Stimulated activated CD8-positive, alpha-beta memory T cell treated with anti-CD3 and anti-CD28 coated beads, Interleukin-2, amount 100 ng/mL, for 48 hours (primary cell): Measurements from ENCODE around the gene PRDM4.

ENCODE experiments used
- DNase-seq, 2 donors: peaks; one replicate each; pipeline ENCODE4 v3.0.0-alpha.2; 2020; ENCODE audit warnings: low read depth in 2 of 2

The PRDM4 gene, protein sequence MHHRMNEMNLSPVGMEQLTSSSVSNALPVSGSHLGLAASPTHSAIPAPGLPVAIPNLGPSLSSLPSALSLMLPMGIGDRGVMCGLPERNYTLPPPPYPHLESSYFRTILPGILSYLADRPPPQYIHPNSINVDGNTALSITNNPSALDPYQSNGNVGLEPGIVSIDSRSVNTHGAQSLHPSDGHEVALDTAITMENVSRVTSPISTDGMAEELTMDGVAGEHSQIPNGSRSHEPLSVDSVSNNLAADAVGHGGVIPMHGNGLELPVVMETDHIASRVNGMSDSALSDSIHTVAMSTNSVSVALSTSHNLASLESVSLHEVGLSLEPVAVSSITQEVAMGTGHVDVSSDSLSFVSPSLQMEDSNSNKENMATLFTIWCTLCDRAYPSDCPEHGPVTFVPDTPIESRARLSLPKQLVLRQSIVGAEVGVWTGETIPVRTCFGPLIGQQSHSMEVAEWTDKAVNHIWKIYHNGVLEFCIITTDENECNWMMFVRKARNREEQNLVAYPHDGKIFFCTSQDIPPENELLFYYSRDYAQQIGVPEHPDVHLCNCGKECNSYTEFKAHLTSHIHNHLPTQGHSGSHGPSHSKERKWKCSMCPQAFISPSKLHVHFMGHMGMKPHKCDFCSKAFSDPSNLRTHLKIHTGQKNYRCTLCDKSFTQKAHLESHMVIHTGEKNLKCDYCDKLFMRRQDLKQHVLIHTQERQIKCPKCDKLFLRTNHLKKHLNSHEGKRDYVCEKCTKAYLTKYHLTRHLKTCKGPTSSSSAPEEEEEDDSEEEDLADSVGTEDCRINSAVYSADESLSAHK

DNA sequence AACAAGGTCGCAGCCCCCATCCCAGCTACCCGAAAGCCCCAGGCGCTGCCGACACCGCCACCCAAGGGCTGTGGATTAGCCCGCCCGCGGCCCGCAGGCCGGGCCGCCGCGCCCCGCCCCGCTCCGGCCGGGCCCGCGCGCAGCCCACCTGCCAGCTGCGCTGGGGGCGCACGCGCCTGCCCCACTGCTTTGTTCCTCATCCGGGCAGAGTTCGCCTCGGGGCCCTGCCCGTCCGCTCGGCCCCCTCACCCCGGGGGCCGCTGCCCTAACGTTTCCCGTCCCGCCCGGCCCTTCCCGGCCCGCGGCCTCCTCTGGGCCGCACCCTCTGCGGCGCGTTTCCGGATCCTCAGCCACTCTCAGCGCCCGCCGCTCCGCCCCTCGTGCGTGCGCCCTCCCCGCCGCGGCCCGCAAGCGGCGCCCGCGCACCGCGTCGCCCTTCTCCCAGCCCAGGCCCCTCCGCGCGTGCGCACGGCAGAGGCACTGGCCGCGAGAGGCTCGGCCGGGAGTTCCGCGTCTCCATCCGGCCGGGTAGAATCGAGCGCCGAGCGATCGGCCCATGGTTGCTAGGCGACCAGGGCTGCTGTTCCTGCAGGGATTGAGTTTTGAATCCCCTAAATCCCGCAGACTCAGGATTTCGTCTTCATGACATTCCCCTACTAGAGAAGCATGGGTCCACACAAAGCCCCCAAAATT lies at the start of gene PRDM4:
TSS of gene PRDM4 (minus strand) at position 329 of the 693 bp plus-strand sequence. CDS start 622 bp downstream, outside the sequence.
- peak; percentile 81 to 85 for DNase-seq

DNA sequence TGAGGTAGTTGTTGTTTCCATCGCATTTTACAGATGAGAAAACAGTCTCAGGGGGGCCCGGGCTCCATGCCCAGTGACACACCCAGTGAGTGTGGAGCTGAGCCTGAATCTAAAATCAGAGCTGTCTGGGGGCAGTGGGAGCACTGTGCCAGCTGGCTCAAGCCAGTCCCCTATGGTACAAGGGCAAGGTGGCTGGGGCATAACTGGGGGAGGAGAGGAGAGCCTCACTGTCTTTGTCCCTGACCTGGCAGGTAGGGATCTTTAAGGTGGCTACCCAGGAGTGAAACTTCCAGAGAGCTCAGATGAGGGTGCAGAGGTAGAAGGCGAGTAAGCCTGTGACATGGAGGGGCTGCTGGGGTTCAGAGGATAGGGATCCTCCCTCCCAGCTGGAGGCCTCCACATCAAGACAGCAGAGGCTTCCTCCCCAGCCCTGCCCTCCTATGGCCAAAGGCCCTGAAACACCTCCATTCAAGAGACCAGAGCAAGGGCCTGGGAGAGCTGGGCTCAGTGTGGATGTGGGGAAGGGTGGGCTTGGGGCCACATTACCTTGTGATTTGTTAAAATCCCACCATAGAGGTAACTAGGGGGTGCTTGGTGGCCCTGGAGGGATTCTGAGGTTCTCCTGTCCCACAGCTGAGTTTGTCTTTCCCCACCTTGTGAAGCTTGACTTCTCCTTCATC lies 46.7 kb upstream of the PRDM4 start:
- no peak for DNase-seq

DNA sequence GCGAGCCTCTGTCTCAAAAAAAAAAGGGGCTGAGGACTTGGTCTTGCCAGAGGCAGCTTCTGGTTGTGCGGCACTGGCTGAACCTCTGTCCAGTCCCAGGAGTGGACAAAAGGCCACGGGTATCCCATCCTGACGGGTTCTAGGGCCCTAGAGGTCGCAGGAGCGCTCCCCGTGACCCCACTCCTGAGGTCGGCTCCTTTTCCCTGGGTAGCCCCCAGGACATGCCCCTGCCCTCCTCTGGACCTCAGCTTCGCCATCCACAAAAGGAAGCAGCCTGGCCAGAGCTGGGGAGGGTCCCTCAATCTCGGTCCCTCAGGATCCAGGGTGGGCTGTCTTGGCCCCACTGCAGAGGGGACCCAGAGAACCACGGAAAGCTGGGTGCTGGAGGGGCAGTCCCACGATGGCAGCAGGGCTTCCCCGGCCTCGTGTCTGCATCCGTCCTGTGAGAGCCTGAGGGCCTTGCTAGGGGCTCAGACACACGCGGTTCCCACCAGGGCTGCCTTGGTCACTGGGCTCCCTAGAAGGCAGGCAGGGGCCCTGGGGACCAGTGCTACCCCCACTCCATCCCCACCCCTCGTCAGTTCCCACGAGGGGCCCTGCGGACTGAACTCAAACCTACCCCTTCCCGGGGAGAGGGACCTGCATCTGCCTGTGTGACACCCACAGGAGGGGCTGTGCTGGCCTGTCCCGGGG lies 44.7 kb upstream of the PRDM4 start:
- no peak for DNase-seq

DNA sequence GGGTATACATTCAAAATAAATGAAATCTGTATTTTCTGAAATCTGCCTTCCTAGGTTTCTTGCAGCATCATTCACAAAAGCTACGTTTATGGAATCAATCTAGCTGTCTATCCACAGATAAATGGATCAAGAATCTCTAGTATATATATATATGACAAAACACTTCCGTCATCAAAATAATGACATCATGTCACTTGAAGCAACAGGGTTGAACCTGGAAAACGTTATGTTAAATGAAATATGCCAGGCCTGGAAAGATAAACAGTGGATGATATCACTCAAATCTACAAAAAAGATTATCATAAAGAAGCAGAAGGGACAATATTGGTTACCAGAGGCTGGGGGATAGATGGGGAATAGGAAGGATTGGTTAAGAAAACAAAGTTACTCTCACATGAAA lies 42.2 kb upstream of the PRDM4 start:
- DNase-seq: no peak

DNA sequence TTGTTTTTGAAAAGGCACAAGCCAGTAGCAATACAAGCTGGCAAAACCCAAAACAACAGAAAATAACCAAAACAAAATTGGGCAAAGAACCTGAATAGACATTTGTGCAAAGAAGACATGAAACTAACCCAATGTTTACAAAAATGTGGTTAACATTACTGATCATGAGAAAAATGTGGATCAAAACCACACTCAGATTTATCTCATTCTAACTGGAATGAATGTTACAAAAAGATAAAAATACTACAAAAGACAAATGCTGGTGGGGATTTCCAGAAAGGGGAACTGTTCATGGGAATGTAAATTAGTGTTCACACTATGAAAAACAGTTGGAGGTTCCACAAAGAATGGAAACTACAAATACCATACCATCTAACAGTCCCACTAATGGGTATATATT lies 40.2 kb upstream of the PRDM4 start:
- no peak for DNase-seq

DNA sequence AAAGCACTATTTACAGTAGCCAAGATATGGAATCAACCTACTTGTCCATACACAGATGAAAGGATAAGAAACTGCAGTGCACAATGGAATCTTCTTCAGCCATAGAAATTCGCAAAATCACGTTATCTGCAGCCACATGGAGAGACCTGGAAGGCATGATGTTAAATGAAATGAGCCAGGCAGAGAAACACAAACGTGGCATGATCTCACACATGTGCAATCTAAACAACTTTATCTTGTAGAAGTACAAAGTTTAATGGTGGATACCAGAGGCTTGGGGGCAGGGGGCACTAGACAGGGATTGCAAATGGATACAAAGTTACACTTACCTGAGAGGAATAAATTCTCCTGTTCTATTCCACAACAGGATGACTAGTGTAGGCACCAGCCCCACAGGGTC lies 37.6 kb upstream of the PRDM4 start:
- no peak for DNase-seq

DNA sequence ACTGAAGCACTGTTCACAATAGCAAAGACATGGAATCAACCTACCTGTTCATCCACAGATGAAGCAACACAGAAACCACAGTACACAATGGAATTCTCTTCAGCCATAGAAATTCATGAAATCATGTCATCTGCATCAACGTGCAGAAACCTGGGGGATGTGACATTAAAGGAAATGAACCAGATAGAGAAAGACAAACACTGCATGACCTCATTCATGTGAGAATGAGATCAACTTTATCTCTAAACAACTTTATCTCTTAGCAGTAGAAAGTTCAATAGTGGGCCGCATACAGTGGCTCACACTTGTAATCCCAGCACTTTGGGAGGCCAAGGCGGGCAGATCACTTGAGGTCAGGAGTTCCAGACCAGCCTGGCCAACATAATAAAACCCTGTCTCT lies 33.5 kb upstream of the PRDM4 start:
- DNase-seq: no peak

DNA sequence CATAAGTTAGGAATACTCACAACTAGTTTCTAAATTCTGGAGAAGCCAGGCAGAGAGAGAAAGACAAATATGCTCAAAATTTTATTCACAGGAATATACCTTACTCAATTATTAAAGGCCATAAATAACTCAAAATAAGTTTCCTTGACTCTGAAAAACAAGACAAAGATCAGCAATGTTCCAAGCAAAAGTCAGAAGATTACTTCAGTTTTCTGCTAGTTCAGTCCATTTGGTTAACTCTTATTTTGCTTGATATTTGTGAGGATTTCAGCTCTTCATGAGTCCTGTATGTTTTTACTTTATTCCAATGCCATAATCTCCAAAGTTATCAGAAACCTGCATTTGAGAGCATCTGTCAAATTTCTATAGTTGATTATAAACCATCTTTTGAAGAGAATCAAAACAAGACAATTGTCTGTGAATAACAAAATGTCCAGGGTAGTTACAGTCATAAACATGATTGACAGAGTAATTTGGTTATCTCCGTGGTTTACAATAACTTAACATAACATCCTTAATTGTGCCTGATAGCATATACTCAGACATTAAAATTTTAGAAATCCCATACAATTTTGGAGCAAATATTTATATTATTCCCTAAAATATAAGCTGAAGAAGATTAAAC lies 30.6 kb upstream of the PRDM4 start:
- DNase-seq: no peak

DNA sequence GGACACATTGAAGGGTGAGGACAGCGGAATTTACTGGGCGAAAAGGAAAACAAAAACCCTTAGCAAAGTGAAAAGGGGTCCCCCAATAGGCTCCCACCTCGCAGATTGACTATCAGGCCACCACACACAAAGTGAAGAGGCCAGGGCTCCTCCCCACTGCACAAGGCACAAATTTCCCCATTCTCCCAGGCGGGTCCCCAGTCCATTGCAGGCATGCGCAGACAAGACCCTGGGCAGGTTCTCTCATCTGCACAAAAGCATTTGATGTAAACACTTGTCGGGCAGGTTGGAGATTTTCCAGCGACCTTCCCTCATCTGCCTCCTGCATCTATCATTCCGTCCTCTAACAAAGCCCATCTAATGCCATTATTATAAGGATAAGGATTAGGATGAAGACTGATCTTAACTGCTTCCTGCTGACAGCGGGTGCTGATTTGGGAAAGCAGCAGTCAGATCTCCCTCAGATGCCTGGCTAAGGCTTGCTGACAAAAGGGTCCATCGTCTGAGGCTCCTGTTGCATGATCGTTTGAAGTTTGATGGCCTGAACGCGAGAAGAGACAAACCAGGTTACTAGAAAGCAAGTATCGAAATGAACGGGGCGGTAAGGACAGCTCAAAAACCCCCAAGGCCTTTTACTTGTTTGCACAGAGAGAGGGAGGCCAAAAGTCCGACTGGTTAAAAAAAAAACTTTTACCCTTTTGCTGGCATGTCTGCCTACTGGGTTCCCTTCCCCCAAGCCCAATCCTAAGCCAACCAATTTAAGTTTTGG lies 27.9 kb upstream of the PRDM4 start:
- DNase-seq: no peak

DNA sequence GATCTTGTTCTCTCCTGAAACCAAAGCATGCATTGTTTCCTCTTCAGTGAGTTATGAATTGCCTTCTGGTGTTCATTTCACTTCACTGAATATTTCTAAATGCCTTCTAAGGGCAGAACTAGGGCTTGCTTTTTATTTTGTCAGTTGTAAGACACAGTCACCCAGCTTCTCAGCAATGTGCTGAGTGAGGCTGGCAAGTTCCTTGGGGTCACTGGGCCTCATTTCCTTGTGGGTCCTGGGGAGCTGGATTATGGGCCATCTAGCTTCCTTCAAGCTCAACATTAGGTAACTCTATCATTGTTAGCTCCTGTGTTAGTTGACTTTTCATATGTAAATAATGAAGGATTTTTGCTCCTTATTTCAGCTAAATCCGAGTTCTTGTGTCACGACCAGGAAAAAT lies 27.3 kb upstream of the PRDM4 start:
- DNase-seq: no peak

DNA sequence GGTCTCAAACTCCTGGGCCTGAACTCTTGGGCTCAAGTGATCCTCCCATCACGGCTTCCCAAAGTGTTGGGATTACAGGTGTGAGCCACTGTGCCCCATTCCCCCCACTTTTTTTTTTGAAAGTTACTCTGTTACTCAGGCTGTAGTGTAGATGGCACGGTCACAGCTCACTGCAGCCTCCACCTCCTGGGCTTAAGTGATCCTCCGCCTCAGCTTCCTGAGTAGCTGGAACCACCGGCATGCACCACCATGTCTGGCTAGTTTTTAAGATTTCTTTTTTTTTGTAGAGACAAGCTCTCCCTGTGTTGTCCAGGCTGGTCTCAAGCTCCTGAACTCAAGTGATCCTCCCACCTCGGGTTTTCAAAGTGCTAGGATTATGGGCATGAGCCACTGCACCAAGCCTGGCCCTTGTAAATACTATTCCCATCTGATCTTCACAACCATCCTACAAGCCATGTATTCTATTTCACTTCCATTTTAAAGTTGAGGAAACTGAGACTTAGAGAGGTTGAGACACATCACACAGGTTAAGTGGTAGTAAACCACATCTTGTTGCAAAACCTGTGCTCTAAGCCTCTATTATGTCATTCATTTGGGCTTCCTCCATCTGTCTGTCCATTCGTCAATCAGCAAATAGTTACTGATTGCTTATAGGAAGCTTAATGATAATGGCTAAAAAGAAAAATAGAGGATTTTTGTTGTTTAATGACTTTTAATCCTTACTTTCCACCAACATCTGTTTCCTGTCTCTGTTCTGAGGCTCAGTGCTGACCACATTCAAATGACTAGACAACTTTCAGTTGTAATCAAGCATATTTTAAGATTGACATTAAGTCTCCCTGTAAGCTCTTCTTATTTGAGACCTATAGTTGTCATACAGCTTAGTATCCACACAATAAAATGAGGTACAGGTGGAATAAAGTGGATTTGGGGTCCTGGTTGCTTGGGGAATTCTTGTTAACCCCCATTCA lies 22.8 kb upstream of the PRDM4 start:
- no peak for DNase-seq

DNA sequence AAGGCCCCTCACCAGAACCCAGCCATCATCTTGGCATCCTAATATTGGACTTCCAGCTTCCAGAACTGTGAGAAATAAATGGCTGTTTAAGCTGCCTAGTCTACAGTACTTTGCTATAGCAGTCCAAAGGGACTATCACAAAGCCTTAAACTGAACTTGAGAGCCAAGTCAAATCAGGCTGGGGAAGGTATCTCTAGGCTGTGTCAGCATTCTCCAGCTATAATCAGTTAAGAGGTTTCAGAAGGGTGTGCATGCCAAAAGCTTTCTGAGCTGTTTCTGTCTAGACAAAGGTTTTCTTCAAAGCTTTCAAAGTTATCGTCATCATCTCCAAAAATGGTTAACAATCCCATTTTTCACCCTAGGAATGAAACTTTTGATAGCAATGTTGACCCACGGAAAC lies 21.1 kb upstream of the PRDM4 start:
- no peak for DNase-seq

DNA sequence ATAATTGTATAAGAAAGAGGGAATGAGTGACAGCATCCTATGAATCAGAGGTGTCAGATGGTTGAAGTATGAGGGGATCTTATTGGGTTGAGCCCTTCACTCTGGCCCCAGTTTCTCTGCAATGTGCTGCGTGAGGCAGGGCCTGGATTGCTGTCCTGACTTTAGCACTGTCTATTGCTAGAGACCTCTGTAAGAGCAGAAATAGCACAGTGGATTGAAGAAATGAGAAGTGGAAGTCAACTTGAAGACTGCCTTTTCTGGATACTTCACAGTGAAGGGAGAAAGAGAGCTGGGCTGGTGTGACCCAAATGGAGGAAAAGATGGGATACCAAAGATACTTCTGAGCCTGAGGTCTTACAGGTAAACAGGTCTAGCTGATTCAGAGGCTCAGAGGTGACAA lies 19.4 kb upstream of the PRDM4 start:
- DNase-seq: no peak

DNA sequence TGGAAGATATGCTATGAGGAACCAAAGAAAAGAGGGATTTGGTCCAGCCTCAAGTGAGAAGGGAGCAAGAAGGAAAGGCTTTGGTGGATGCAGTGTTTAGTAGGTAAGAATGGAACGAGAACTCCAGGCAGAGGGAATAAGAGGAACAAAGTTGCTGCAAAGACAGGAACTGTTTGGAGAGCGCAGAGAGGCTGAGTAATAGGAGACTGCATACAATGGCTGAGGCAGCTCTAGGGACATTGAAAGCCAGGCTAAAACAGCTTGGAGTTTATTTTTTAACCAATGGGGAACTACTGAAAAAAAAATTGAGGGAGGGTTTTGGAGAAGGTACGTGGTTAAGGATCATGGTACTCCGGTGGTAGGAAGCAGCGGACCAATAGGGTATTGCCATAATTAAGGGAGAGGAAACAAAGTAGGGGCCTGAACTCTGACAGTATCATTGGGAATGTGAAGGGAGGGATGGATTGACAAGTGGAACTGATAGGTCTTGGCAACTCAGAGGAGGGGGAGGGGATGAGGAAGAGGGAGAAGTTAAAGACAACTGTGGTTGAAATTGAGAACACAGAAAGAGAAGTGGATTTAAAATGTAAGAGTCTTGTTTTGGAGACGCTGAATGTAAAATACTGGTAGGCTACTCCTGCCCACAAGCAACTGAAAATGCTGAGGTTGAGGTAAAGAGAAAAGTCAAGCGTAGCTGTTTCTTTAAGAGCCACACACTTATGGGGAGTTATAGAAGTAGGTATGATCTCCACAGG lies 18.3 kb upstream of the PRDM4 start:
- DNase-seq: no peak

DNA sequence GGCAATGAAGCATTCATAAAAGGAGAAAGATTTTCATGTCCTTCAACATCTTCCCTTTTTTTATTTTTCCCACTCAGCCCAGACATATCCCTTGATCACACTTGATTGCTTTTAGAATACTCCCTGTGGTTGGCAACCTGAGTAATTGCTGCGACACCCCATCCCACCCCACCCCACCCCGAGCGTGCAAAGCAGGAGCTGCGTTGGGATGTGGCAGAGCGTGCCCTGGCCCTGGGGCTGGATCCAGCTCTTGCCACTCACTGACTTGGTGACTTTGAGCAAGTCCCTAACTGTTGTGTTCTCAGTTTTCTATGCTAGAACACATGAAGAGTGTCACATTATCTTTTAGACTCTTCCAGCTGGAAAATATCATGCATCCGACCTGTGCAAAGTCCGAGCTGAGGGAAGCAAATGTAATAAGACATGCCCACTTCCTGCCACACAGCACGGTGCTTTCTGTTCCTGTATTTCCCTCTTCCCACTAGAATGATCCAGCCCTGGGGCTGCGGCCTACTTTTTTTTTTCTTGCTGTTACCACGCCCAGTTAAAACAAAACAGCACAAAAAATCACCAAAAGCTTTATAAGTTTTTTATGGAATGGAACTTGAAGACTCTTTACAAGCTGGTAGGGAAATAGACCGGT lies 17.6 kb upstream of the PRDM4 start:
- DNase-seq: no peak

DNA sequence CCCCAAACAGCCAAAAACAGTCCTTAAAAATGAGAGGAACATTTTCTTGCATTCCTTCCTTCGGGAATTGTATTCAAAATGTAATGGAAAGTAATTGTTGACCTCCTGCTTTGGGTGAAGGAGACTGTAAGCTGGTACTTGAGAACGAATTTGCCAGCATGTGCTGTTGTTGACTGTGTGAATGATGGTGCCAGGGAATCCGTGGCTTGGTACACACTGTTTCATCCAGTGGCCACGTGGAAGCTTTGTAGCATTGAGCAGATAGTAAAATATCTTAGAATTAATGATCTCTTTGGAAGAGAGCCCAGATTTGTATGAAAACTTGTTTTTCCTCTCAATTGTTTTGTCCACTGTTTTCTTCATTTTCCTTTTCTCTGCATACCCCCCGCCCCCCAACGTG lies 15.2 kb upstream of the PRDM4 start:
- DNase-seq: no peak

DNA sequence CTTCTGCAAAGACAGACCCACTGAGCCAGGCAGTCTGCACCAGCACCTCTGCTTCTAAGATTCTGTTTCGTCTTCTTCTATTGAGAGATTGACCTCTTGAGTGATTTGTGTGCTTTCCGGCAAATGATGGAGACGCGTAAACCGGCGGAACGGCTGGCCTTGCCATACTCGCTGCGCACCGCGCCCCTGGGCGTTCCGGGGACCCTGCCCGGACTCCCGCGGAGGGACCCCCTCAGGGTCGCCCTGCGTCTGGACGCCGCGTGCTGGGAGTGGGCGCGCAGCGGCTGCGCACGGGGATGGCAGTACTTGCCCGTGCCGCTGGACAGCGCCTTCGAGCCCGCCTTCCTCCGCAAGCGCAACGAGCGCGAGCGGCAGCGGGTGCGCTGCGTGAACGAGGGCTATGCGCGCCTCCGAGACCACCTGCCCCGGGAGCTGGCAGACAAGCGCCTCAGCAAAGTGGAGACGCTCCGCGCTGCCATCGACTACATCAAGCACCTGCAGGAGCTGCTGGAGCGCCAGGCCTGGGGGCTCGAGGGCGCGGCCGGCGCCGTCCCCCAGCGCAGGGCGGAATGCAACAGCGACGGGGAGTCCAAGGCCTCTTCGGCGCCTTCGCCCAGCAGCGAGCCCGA lies 14.3 kb upstream of the PRDM4 start:
- DNase-seq: no peak
